DND-41 (cell line): ENCODE data around the gene COX15.

ENCODE experiments used
- ATAC-seq: fragments of 200-7000 bp; cut with Tn5 transposase; 3 replicates; pipeline ENCODE4 v1.9.1; 2021; ENCODE audit warnings: low read depth; ENCODE audit not compliant: insufficient read depth
- DNase-seq: peaks from one replicate; pipeline ENCODE4 v3.0.0-alpha.2; 2020
- H2AFZ ChIP-seq: 2 replicates; pipeline ENCODE4 v1.6.0; 2012; ENCODE audit warnings: low read depth, low read length
- H3K27ac ChIP-seq: 2 replicates; pipeline ENCODE4 v1.5.1; 2012; ENCODE audit warnings: low read length, inconsistent platforms
- H3K27me3 ChIP-seq: fragments of 200-600 bp; sonication (generic); 2 replicates; pipeline ENCODE4 v1.6.0; 2012; ENCODE audit warnings: low read length, mild to moderate bottlenecking, inconsistent platforms; ENCODE audit not compliant: insufficient read depth, poor library complexity
- H3K36me3 ChIP-seq: 2 replicates; pipeline ENCODE4 v1.5.1; 2012; ENCODE audit warnings: low read length, inconsistent platforms; ENCODE audit not compliant: insufficient read depth
- H3K4me1 ChIP-seq: 2 replicates; pipeline ENCODE4 v1.5.1; 2012; ENCODE audit warnings: mild to moderate bottlenecking, low read length; ENCODE audit not compliant: insufficient read depth
- H3K4me2 ChIP-seq: 2 replicates; pipeline ENCODE4 v1.6.0; 2012; ENCODE audit warnings: mild to moderate bottlenecking, moderate library complexity, low read length, inconsistent platforms; ENCODE audit not compliant: insufficient read depth
- H3K4me3 ChIP-seq, 2 experiments: fragments of 200-600 bp in 1 of 2; shearing (Covaris generic) in 1 of 2; 2 replicates each; pipeline ENCODE4 v1.5.1; 2012 to 2016; ENCODE audit warnings: inconsistent platforms in 2 of 2, low read length in 2 of 2, mild to moderate bottlenecking in 2 of 2, low read depth in 1 of 2, moderate library complexity in 1 of 2
- H3K79me2 ChIP-seq: 2 replicates; pipeline ENCODE4 v1.6.0; 2012; ENCODE audit warnings: low read length, inconsistent platforms; ENCODE audit not compliant: insufficient read depth
- H3K9ac ChIP-seq: 2 replicates; pipeline ENCODE4 v1.6.0; 2012; ENCODE audit warnings: low read depth, mild to moderate bottlenecking, inconsistent platforms, low read length, moderate library complexity
- H3K9me3 ChIP-seq: 2 replicates; pipeline ENCODE4 v1.5.1; 2012; ENCODE audit warnings: low read length, moderate library complexity, mild to moderate bottlenecking, inconsistent platforms; ENCODE audit not compliant: insufficient read depth, severe bottlenecking
- H4K20me1 ChIP-seq: 2 replicates; pipeline ENCODE4 v1.6.0; 2012; ENCODE audit warnings: low read length; ENCODE audit not compliant: insufficient read depth
- CTCF ChIP-seq: IDR thresholded peaks from 2 replicates; pipeline ENCODE4 v1.5.1; 2012; ENCODE audit warnings: borderline replicate concordance, low read length, moderate library complexity, mild to moderate bottlenecking; ENCODE audit not compliant: poor library complexity, severe bottlenecking; ENCODE audit errors: extremely low read depth
- EZH2 ChIP-seq: IDR thresholded peaks from 3 replicates; pipeline ENCODE4 v1.6.1; 2012; ENCODE audit warnings: borderline replicate concordance, low read depth, mild to moderate bottlenecking, moderate library complexity, low read length, inconsistent platforms; ENCODE audit not compliant: severe bottlenecking

Gene COX15

DNA sequence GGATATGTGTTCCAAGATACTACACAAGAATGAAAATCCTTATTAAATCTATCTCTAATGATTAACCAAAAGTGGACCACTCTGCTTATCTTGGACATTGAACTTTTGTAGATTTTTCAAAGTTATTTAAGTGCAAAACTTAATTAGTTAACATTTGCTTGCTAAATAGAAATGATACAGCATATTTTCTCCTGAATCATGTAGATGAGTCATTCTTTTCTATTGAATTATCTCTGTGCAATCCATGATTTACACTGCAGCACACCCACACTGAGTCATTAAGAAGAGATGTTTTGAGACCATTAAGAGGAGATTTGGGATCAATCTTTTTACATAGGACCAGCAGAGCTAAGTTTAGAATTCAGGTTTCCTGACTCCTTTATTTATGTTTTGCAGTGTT is 43.9 kb upstream of the COX15 start:
- Histone ChIP-seq H4K20me1 (no peaks in the 10 kb centered on the region), H3K9ac (no peak overlapping the region), H3K4me2 (no peak overlapping the region), H3K36me3 (no peaks in the 10 kb centered on the region), H2AFZ (no peak overlapping the region), H3K27ac (no peak overlapping the region), H3K27me3 (no peaks in the 10 kb centered on the region), H3K4me1 (no peaks in the 10 kb centered on the region), H3K9me3 (no peaks in the 10 kb centered on the region), H3K4me3 (no peak overlapping the region), H3K79me2 (no peaks in the 10 kb centered on the region)
- DNase-seq (no peak), ATAC-seq (no peak)
- no peak for TF ChIP-seq EZH2
- TF ChIP-seq CTCF, result no peak

- Histone ChIP-seq H3K36me3 (no peaks in the 10 kb centered on the region), H3K27me3 (no peaks in the 10 kb centered on the region), H3K4me1 (no peaks in the 10 kb centered on the region), H3K4me3 (no peak overlapping the region), H3K27ac (no peak overlapping the region), H3K9ac (no peak overlapping the region), H2AFZ (no peak overlapping the region), H3K4me2 (no peak overlapping the region), H3K9me3 (no peaks in the 10 kb centered on the region), H3K79me2 (no peaks in the 10 kb centered on the region), H4K20me1 (no peaks in the 10 kb centered on the region)
- no peak for TF ChIP-seq CTCF
- TF ChIP-seq EZH2, result no peak
- ATAC-seq (no peak), DNase-seq (no peak)
Measured at GRCh38 chr10:99770408-99771045, 38.6 kb upstream of the COX15 start.

- H3K9me3 ChIP-seq, result no peaks in the 10 kb centered on the region
- no peak for TF ChIP-seq CTCF
- TF ChIP-seq EZH2, result no peak
- no peak for DNase-seq
- no peak overlapping the region for H3K4me2 ChIP-seq
- no peaks in the 10 kb centered on the region for H3K27me3 ChIP-seq
- no peaks in the 10 kb centered on the region for H3K4me1 ChIP-seq
- no peak overlapping the region for H3K4me3 ChIP-seq
- no peak overlapping the region for H3K27ac ChIP-seq
- no peak overlapping the region for H2AFZ ChIP-seq
- ATAC-seq, result no peak
- H3K36me3 ChIP-seq, result no peaks in the 10 kb centered on the region
- H3K9ac ChIP-seq, result no peak overlapping the region
- H4K20me1 ChIP-seq, result no peaks in the 10 kb centered on the region
- H3K79me2 ChIP-seq, result no peaks in the 10 kb centered on the region
Measured at GRCh38 chr10:99769706-99770105, 37.8 kb upstream of the COX15 start.

GRCh38 chr10:99768556-99768955 is 36.6 kb upstream of the COX15 start:
- no peak overlapping the region for H3K4me2 ChIP-seq
- H2AFZ ChIP-seq, result no peak overlapping the region
- H3K4me3 ChIP-seq, result no peak overlapping the region
- TF ChIP-seq CTCF (no peak), EZH2 (no peak)
- H3K27ac ChIP-seq, result no peak overlapping the region
- H3K79me2 ChIP-seq, result no peaks in the 10 kb centered on the region
- DNase-seq (no peak), ATAC-seq (no peak)
- H3K9me3 ChIP-seq, result no peaks in the 10 kb centered on the region
- H3K4me1 ChIP-seq, result no peaks in the 10 kb centered on the region
- no peaks in the 10 kb centered on the region for H3K36me3 ChIP-seq
- no peaks in the 10 kb centered on the region for H4K20me1 ChIP-seq
- no peak overlapping the region for H3K9ac ChIP-seq
- H3K27me3 ChIP-seq, result no peaks in the 10 kb centered on the region
